ENCODE data around the gene MUC5B.
"Not testable (repeated sequence)": the region's sequence is repeated elsewhere in the genome, so short reads cannot be mapped to it uniquely, and the experiment has no call there.

The MUC5B gene

GRCh38 chr11:1241706-1242105 is 18.8 kb downstream of the MUC5B start:
- TF ChIP-seq CTCF (IDR thresholded peaks at IDR 0.05), result no peak
- TF ChIP-seq ZFX (IDR thresholded peaks at IDR 0.05; ENCODE audit: borderline replicate concordance), result no peak
- H3K27ac ChIP-seq, result no peak overlapping the region

GRCh38 chr11:1242289-1242688 is 19.4 kb downstream of the MUC5B start:
- no peak for TF ChIP-seq ZFX (IDR thresholded peaks at IDR 0.05; ENCODE audit: borderline replicate concordance)
- TF ChIP-seq CTCF (IDR thresholded peaks at IDR 0.05), result no peak

GRCh38 chr11:1242751-1243150 is 19.9 kb downstream of the MUC5B start:
- not testable (repeated sequence) for H3K27ac ChIP-seq

More at GRCh38 chr11:1242289-1242688, 19.4 kb downstream of the MUC5B start:
- no peak overlapping the region for H3K27ac ChIP-seq

- H3K27ac ChIP-seq, result not testable (repeated sequence)
Observed at GRCh38 chr11:1243521-1243920, 20.7 kb downstream of the MUC5B start.

- H3K27ac ChIP-seq, result not testable (repeated sequence)
Observed at GRCh38 chr11:1244557-1244956, 21.7 kb downstream of the MUC5B start.

GRCh38 chr11:1245717-1246116 is 22.9 kb downstream of the MUC5B start:
- not testable (repeated sequence) for H3K27ac ChIP-seq

GRCh38 chr11:1246301-1246700 is 23.4 kb downstream of the MUC5B start:
- H3K27ac ChIP-seq, result not testable (repeated sequence)

GRCh38 chr11:1247026-1247425 is 24.2 kb downstream of the MUC5B start:
- H3K27ac ChIP-seq, result not testable (repeated sequence)

GRCh38 chr11:1248951-1249350 is 26.1 kb downstream of the MUC5B start:
- not testable (repeated sequence) for H3K27ac ChIP-seq

- not testable (repeated sequence) for H3K27ac ChIP-seq
Observed at GRCh38 chr11:1250411-1250810, 27.5 kb downstream of the MUC5B start.

GRCh38 chr11:1251236-1251770 is 28.4 kb downstream of the MUC5B start:
- no peak overlapping the region for H3K27ac ChIP-seq
- TF ChIP-seq CTCF (IDR thresholded peaks at IDR 0.05), result no peak
- no peak for TF ChIP-seq ZFX (IDR thresholded peaks at IDR 0.05; ENCODE audit: borderline replicate concordance)

GRCh38 chr11:1252371-1253102 is 29.7 kb downstream of the MUC5B start:
- H3K27ac ChIP-seq, result no peak overlapping the region
- TF ChIP-seq ZFX (IDR thresholded peaks at IDR 0.05; ENCODE audit: borderline replicate concordance), result no peak

GRCh38 chr11:1253103-1253485 is 30.2 kb downstream of the MUC5B start:
- no peak overlapping the region for H3K27ac ChIP-seq
- TF ChIP-seq CTCF (IDR thresholded peaks at IDR 0.05), result no peak
- TF ChIP-seq ZFX (IDR thresholded peaks at IDR 0.05; ENCODE audit: borderline replicate concordance), result no peak
